OCI-LY1 (cell line): Measurements from ENCODE around the gene NRG2.

Experiments used
- CTCF ChIP-seq: fragments of 200-600 bp; sonication (generic), shearing (Covaris generic); IDR thresholded peaks from 2 replicates; pipeline ENCODE4 v1.5.1; 2017; ENCODE audit warnings: mild to moderate bottlenecking, antibody characterized with exemption, low read length, moderate library complexity, mixed read lengths
- EZH2 ChIP-seq: fragments of 200-600 bp; sonication (generic), shearing (Covaris generic); IDR thresholded peaks from 2 replicates; pipeline ENCODE4 v1.8.0; 2017; ENCODE audit warnings: borderline replicate concordance, mixed run types, mild to moderate bottlenecking, antibody characterized with exemption, low read length, moderate library complexity, mixed read lengths

GRCh38 chr5:139841549-139841948 lies 201.6 kb downstream of the NRG2 start:
- no peak for TF ChIP-seq EZH2
- no peak for TF ChIP-seq CTCF
